Natural killer cell (primary cell): ENCODE measurements around the gene ZNF322. TPM values are rescaled to one million over a fixed set of nuclear protein-coding genes. Genes with fewer than 3 reads are reported as not detected.
"Not testable (repeated sequence)": the region's sequence is repeated elsewhere in the genome, so short reads cannot be mapped to it uniquely, and the experiment has no call there.

Experiments used
- ATAC-seq, 3 donors: fragments of 150-1000 bp in 2 of 3; fragments of 200-7000 bp in 1 of 3; cut with Tn5 transposase; 1 replicate in 1 of 3; 2 replicates in 2 of 3; pipeline ENCODE4 v1.10.0; 2021; ENCODE audit warnings: mild to moderate bottlenecking in 2 of 3, moderate library complexity in 2 of 3
- DNase-seq, 2 donors: peaks; one replicate each; pipeline versions ENCODE4 v3.0.0 to v3.0.0-alpha.2; 2013 to 2021; ENCODE audit warnings: mixed read lengths in 1 of 2
- H3K27ac ChIP-seq: one replicate; pipeline ENCODE4 v1.5.1; 2013; ENCODE audit warnings: mild to moderate bottlenecking, low read length
- H3K27me3 ChIP-seq: one replicate; pipeline ENCODE4 v1.6.1; 2013; ENCODE audit warnings: low read length; ENCODE audit not compliant: control insufficient read depth, insufficient read depth
- H3K36me3 ChIP-seq: one replicate; pipeline ENCODE4 v1.6.1; 2013; ENCODE audit warnings: low read length; ENCODE audit not compliant: control insufficient read depth, insufficient read depth
- H3K4me1 ChIP-seq: one replicate; pipeline ENCODE4 v1.6.1; 2013; ENCODE audit warnings: low read length; ENCODE audit not compliant: control insufficient read depth, insufficient read depth
- H3K4me3 ChIP-seq: one replicate; pipeline ENCODE4 v1.5.1; 2013; ENCODE audit warnings: low read length
- H3K9me3 ChIP-seq: one replicate; pipeline ENCODE4 v1.6.1; 2013; ENCODE audit warnings: low read length; ENCODE audit not compliant: control insufficient read depth, insufficient read depth
- H3K27ac Mint-ChIP-seq, 2 donors: one replicate each; pipeline ENCODE4 v1.8.0; 2022; ENCODE audit warnings: mild to moderate bottlenecking in 2 of 2, mixed read lengths in 2 of 2, moderate library complexity in 1 of 2
- H3K27me3 Mint-ChIP-seq, 2 donors: one replicate each; pipeline ENCODE4 v1.8.0; 2022; ENCODE audit warnings: low read depth in 2 of 2, mixed read lengths in 2 of 2
- H3K36me3 Mint-ChIP-seq: one replicate; pipeline ENCODE4 v1.8.0; 2022; ENCODE audit warnings: mixed read lengths
- H3K4me1 Mint-ChIP-seq, 2 donors: one replicate each; pipeline ENCODE4 v1.8.0; 2022; ENCODE audit warnings: mixed read lengths in 2 of 2
- H3K4me3 Mint-ChIP-seq: one replicate; pipeline ENCODE4 v1.8.0; 2022; ENCODE audit warnings: mild to moderate bottlenecking, moderate library complexity, mixed read lengths
- H3K9me3 Mint-ChIP-seq, 2 donors: one replicate each; pipeline ENCODE4 v1.8.0; 2022; ENCODE audit warnings: mixed read lengths in 2 of 2
- WGBS: methylation state at CpG from one replicate; pipeline ENCODE4 v1.1.7; 2013; ENCODE audit warnings: missing lambda C conversion rate; ENCODE audit not compliant: insufficient coverage; 5-methylcytosine and 5-hydroxymethylcytosine counted together
- intact Hi-C: fragments of 100-400 bp; cut with micrococcal nuclease; formaldehyde crosslinking; loops from one replicate; pipeline ENCODE4 v1.14.2; 2022
- total RNA-seq, 4 donors: library from RNA; stranded (reverse); fragments of 120-200 nt in 1 of 4; gene quantifications; one replicate each; pipeline versions ENCODE4 v1.2.3 to v1.2.4, GENCODE V29; 2013 to 2022
- TF ChIP-seq, protein P1 (sequence below): fragments of 200-600 bp; IDR thresholded peaks from one replicate; pipeline ENCODE4 v1.8.0; 2022; ENCODE audit warnings: antibody characterized with exemption

ZNF322 gene, protein sequence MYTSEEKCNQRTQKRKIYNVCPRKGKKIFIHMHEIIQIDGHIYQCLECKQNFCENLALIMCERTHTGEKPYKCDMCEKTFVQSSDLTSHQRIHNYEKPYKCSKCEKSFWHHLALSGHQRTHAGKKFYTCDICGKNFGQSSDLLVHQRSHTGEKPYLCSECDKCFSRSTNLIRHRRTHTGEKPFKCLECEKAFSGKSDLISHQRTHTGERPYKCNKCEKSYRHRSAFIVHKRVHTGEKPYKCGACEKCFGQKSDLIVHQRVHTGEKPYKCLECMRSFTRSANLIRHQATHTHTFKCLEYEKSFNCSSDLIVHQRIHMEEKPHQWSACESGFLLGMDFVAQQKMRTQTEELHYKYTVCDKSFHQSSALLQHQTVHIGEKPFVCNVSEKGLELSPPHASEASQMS
- total RNA-seq, result 10 to 100 TPM in 1 of 3 donors, 1 to 10 TPM in 2; 7.0 to 12.1 (median 9.3) TPM
- total RNA-seq (2013), result 30.8 TPM

GRCh38 chr6:26659042-26659999 lies at the start of gene ZNF322:
TSS of gene ZNF322 (minus strand) at chr6:26659746. CDS start at chr6:26638553, 21,193 bp downstream.
- intact Hi-C loops, result no loop called here
- Histone ChIP-seq H3K4me1 (peaks cover 2% of the 10 kb centered on the region), H3K4me3 (peak within 1 kb of the TSS; percentile 61), H3K9me3 (no peaks in the 10 kb centered on the region), H3K27me3 (peaks cover 8% of the 10 kb centered on the region), H3K27ac (peak within 1 kb of the TSS; percentile 77), H3K36me3 (peaks cover 6% of the 10 kb centered on the region)
- Mint-ChIP-seq H3K4me1 (peaks cover 31 to 40% of the 10 kb centered on the region in 2 donors), H3K27me3 (peaks cover 22 to 30% of the 10 kb centered on the region in 2 donors), H3K36me3 (peaks cover 6% of the 10 kb centered on the region), H3K27ac (peak within 1 kb of the TSS; percentile 75 to 81), H3K9me3 (no peaks in the 10 kb centered on the region), H3K4me3 (peak within 1 kb of the TSS; percentile 93)
- TF ChIP-seq, protein P1, sequence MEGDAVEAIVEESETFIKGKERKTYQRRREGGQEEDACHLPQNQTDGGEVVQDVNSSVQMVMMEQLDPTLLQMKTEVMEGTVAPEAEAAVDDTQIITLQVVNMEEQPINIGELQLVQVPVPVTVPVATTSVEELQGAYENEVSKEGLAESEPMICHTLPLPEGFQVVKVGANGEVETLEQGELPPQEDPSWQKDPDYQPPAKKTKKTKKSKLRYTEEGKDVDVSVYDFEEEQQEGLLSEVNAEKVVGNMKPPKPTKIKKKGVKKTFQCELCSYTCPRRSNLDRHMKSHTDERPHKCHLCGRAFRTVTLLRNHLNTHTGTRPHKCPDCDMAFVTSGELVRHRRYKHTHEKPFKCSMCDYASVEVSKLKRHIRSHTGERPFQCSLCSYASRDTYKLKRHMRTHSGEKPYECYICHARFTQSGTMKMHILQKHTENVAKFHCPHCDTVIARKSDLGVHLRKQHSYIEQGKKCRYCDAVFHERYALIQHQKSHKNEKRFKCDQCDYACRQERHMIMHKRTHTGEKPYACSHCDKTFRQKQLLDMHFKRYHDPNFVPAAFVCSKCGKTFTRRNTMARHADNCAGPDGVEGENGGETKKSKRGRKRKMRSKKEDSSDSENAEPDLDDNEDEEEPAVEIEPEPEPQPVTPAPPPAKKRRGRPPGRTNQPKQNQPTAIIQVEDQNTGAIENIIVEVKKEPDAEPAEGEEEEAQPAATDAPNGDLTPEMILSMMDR, result no peak
- ATAC-seq, result peak; percentile 99
- WGBS, result under 1% methylated on average over 45 of the region's 56 CpGs
- DNase-seq, result peak; percentile 90

DNA sequence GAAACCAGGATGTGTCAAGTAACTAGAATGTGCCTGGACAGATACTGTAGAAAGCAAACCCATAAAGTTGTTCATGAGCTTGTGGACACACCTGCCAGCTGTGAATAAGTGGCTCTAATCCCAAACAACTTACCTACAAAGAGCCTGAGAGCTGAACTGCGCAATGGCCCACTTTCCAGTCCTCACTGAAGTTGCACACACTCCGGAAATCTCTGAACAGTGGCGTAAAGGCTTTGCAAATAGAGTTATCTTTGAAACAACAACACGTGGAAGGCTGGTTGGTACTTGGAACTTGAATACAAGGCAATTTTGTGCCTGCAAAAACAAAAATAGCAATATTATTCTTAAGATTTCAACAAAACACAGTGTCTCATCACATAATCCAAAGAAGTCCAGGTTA lies 46.2 kb upstream of the ZNF322 start:
- H3K27ac ChIP-seq, H3K36me3 Mint-ChIP-seq, H3K27ac Mint-ChIP-seq, H3K4me1 ChIP-seq, H3K4me3 Mint-ChIP-seq, H3K9me3 Mint-ChIP-seq, H3K36me3 ChIP-seq, H3K4me1 Mint-ChIP-seq, H3K27me3 ChIP-seq, intact Hi-C loops, H3K9me3 ChIP-seq, ATAC-seq, DNase-seq, H3K27me3 Mint-ChIP-seq, H3K4me3 ChIP-seq: not testable (repeated sequence)
- WGBS, result no CpG with 5 or more reads among the region's 4 CpGs

DNA sequence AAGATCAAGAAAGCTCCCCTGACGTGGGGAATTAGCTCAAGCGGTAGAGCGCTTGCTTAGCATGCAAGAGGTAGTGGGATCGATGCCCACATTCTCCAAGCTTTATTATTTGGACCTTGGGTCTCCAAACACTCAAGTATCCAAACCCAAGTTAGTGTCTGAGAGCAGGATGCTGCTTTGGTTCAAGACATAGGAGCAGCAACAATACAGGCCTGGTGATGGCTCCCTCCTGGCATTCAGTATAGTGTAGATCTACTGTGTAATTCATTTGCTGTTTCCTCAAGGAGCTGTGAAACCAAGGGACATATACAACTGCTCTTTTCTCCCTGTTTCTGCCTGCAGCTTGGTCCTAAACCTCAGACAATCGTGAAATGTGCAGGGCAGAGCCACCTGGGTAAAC lies 45.8 kb upstream of the ZNF322 start:
- H3K4me3 ChIP-seq, H3K27me3 ChIP-seq, H3K9me3 Mint-ChIP-seq, DNase-seq, H3K36me3 ChIP-seq, H3K9me3 ChIP-seq, H3K27me3 Mint-ChIP-seq, H3K4me1 Mint-ChIP-seq, ATAC-seq, H3K27ac ChIP-seq, intact Hi-C loops, H3K36me3 Mint-ChIP-seq, H3K4me3 Mint-ChIP-seq, H3K4me1 ChIP-seq, H3K27ac Mint-ChIP-seq: not testable (repeated sequence)
- WGBS, result no CpG with 5 or more reads among the region's 5 CpGs

DNA sequence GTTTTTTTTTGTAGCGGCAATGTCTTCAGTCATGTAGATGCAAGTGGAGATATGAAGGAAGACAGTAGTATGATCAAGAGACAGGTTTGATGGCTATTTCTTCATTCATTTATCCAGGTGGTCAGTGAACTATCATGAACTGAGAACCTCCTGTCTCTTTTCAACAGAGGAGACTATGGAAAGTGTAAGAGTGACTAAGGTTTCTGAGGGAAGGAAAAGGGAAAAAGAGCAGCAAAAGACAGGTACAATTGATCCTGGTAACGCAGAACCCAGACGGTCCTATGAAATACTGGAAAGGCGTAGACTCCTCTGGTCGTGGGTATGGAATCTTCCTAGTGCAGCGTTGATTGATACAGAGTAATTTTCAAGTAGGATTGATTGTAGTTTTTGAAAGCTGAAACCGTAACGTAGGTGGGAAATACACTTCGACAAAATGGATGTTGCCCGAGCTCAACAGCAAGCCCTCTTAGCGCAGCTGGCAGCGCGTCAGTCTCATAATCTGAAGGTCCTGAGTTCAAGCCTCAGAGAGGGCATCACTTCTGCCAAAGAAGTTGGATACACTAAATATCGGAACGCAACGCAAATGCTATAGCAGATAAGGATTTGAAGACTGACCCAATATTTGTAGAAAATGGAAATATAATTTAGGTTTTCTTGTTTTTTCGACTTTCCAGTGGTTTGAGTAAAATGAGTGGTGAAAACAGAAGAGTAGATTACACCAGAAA lies 41.6 kb upstream of the ZNF322 start:
- intact Hi-C loops, H3K9me3 ChIP-seq, H3K4me3 ChIP-seq, H3K27ac ChIP-seq, DNase-seq, H3K9me3 Mint-ChIP-seq, ATAC-seq, H3K4me3 Mint-ChIP-seq, H3K36me3 ChIP-seq, H3K27me3 Mint-ChIP-seq, H3K27me3 ChIP-seq, H3K4me1 ChIP-seq, H3K36me3 Mint-ChIP-seq, H3K4me1 Mint-ChIP-seq, H3K27ac Mint-ChIP-seq: not testable (repeated sequence)
- WGBS, result no CpG with 5 or more reads among the region's 17 CpGs

- H3K27ac Mint-ChIP-seq, DNase-seq, H3K9me3 ChIP-seq, H3K4me1 Mint-ChIP-seq, H3K9me3 Mint-ChIP-seq, intact Hi-C loops, H3K27me3 ChIP-seq, H3K27me3 Mint-ChIP-seq, ATAC-seq, H3K27ac ChIP-seq, H3K4me1 ChIP-seq, H3K36me3 Mint-ChIP-seq, H3K4me3 Mint-ChIP-seq, H3K4me3 ChIP-seq, H3K36me3 ChIP-seq: not testable (repeated sequence)
- WGBS, result no CpG with 5 or more reads among the region's 16 CpGs
Measured at GRCh38 chr6:26697496-26697895, 38.0 kb upstream of the ZNF322 start.

DNA sequence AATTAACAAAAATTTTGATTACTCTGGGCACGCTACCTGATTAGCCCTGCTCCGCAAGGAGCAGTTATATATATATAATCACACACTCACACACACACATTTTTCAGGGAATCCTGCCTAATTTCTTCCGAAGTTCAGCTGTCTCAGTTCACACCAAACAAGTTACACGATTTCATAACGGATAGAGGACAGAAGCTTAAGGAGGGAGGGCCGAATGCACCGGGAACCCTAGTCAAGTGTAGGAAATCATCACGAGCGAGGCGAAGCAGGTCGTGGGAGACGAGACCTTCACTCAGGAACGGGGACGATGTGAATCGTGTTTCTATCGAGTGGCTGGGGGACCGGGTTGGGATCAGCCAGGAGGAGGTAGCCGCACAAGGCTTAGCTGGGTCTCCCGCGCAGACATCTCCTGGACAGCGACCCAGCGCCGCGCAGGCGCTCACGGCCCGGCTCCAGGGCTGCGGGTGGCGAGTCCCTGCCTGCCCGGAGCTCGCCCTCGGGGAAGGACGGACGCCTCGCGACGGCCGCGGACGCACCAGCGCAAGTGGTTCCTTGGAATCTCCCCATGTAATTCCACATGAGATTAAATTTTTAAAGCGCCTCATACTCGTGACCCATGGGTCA lies 29.9 kb upstream of the ZNF322 start:
- intact Hi-C loops, H3K9me3 Mint-ChIP-seq, H3K4me3 Mint-ChIP-seq, H3K27me3 ChIP-seq, H3K27ac Mint-ChIP-seq, H3K9me3 ChIP-seq, H3K4me1 ChIP-seq, DNase-seq, H3K4me3 ChIP-seq, H3K27me3 Mint-ChIP-seq, H3K27ac ChIP-seq, H3K36me3 Mint-ChIP-seq, ATAC-seq, H3K4me1 Mint-ChIP-seq, H3K36me3 ChIP-seq: not testable (repeated sequence)
- no CpG with 5 or more reads among the region's 43 CpGs for WGBS
